CD4-positive, CD25-positive, alpha-beta regulatory T cell (primary cell): Measurements from ENCODE around the gene SPDYE4. TPM values are rescaled to one million over a fixed set of nuclear protein-coding genes. Genes with fewer than 3 reads are reported as not detected.

ENCODE experiments used
- ATAC-seq, 2 donors: fragments of 150-1000 bp; cut with Tn5 transposase; one replicate each; pipeline ENCODE4 v1.10.0; 2021; ENCODE audit warnings: low read depth in 2 of 2, moderate number of reproducible peaks in 2 of 2, moderate library complexity in 1 of 2
- DNase-seq, 3 donors: peaks; one replicate each; pipeline versions ENCODE4 v3.0.0 to v3.0.0-alpha.2; 2012 to 2022; ENCODE audit warnings: mixed read lengths in 1 of 3
- H3K27ac ChIP-seq: one replicate; pipeline ENCODE4 v1.7.0; 2013; ENCODE audit warnings: mild to moderate bottlenecking, low read length; ENCODE audit not compliant: insufficient read depth, poor library complexity, severe bottlenecking
- H3K27me3 ChIP-seq: one replicate; pipeline ENCODE4 v1.7.0; 2013; ENCODE audit warnings: low read length; ENCODE audit not compliant: control insufficient read depth, insufficient read depth
- H3K36me3 ChIP-seq: one replicate; pipeline ENCODE4 v1.7.0; 2013; ENCODE audit warnings: mild to moderate bottlenecking, low read length, moderate library complexity; ENCODE audit not compliant: control insufficient read depth, insufficient read depth
- H3K4me1 ChIP-seq: 2 replicates; pipeline ENCODE4 v1.7.0; 2013; ENCODE audit warnings: mild to moderate bottlenecking, low read length; ENCODE audit not compliant: insufficient read depth, control insufficient read depth, poor library complexity, severe bottlenecking
- H3K4me3 ChIP-seq: one replicate; pipeline ENCODE4 v1.7.0; 2013; ENCODE audit warnings: low read depth, mild to moderate bottlenecking, low read length, moderate library complexity
- H3K9me3 ChIP-seq, 2 experiments: 1 replicate in 1 of 2; 2 replicates in 1 of 2; pipeline ENCODE4 v1.7.0; 2013; ENCODE audit warnings: low read length in 2 of 2, mild to moderate bottlenecking in 1 of 2, moderate library complexity in 1 of 2; ENCODE audit not compliant: control insufficient read depth in 2 of 2
- H3K27ac Mint-ChIP-seq, 3 donors: one replicate each; pipeline ENCODE4 v1.8.0; 2020 to 2022; ENCODE audit warnings: mild to moderate bottlenecking in 3 of 3, mixed read lengths in 3 of 3, moderate library complexity in 2 of 3
- H3K27me3 Mint-ChIP-seq: one replicate; pipeline ENCODE4 v1.8.0; 2022; ENCODE audit warnings: mild to moderate bottlenecking, mixed read lengths
- H3K36me3 Mint-ChIP-seq: one replicate; pipeline ENCODE4 v1.8.0; 2020; ENCODE audit warnings: mixed read lengths
- H3K4me1 Mint-ChIP-seq, 4 donors: one replicate each; pipeline ENCODE4 v1.8.0; 2020 to 2022; ENCODE audit warnings: mixed read lengths in 4 of 4, mild to moderate bottlenecking in 1 of 4
- H3K4me3 Mint-ChIP-seq, 4 donors: one replicate each; pipeline ENCODE4 v1.8.0; 2020 to 2022; ENCODE audit warnings: mild to moderate bottlenecking in 4 of 4, mixed read lengths in 4 of 4, moderate library complexity in 3 of 4
- H3K9me3 Mint-ChIP-seq, 7 donors: one replicate each; pipeline ENCODE4 v1.8.0; 2020 to 2022; ENCODE audit warnings: mixed read lengths in 7 of 7, mild to moderate bottlenecking in 3 of 7, moderate library complexity in 2 of 7
- polyA plus RNA-seq, 4 donors: library from polyadenylated mRNA; unstranded; fragments of 300-500 nt; fragmentation: Illumina TruSeq; gene quantifications; one replicate each; pipeline ENCODE4 v1.2.3, GENCODE V29; 2021
- total RNA-seq: library from RNA; stranded (reverse); gene quantifications from one replicate; pipeline ENCODE4 v1.2.3, GENCODE V29; 2022

Gene SPDYE4
- total and polyA plus RNA-seq, 5 donors from 2014 or later, result not detected

- Histone ChIP-seq H3K27me3 (no peaks in the 10 kb centered on the region), H3K36me3 (no peaks in the 10 kb centered on the region), H3K27ac (no peak overlapping the region), H3K9me3 (no peaks in the 10 kb centered on the region), H3K4me1 (peaks cover 19% of the 10 kb centered on the region), H3K4me3 (no peak overlapping the region)
- Mint-ChIP-seq H3K36me3 (no peaks in the 10 kb centered on the region), H3K27ac (peak overlapping the region in 1 of 3 donors; percentile 51), H3K4me1 (peaks cover 0 to 31% (median 11%) of the 10 kb centered on the region in 4 donors), H3K4me3 (peak overlapping the region in 2 of 4 donors; percentile 59 to 66), H3K9me3 (peaks cover 0 to 1% (median 0%) of the 10 kb centered on the region in 7 donors), H3K27me3 (no peaks in the 10 kb centered on the region)
- ATAC-seq (no peak), DNase-seq (no peak)
These were observed 15.5 kb downstream of the SPDYE4 start for GRCh38 chr17:8742819-8743218.

GRCh38 chr17:8742274-8742673 lies 16.1 kb downstream of the SPDYE4 start:
- Histone ChIP-seq H3K9me3 (no peaks in the 10 kb centered on the region), H3K4me1 (peaks cover 19% of the 10 kb centered on the region), H3K4me3 (no peak overlapping the region), H3K27ac (no peak overlapping the region), H3K36me3 (no peaks in the 10 kb centered on the region), H3K27me3 (no peaks in the 10 kb centered on the region)
- no peak overlapping the region for H3K27ac Mint-ChIP-seq
- ATAC-seq (no peak), DNase-seq (no peak)
- no peaks in the 10 kb centered on the region for H3K36me3 Mint-ChIP-seq
- H3K9me3 Mint-ChIP-seq, result peaks cover 0 to 1% (median 0%) of the 10 kb centered on the region in 7 donors
- H3K4me1 Mint-ChIP-seq, result peaks cover 0 to 31% (median 11%) of the 10 kb centered on the region in 4 donors
- peak overlapping the region in 1 of 4 donors; percentile 38 for H3K4me3 Mint-ChIP-seq
- H3K27me3 Mint-ChIP-seq, result no peaks in the 10 kb centered on the region

- H3K4me1 Mint-ChIP-seq, result peaks cover 0 to 27% (median 11%) of the 10 kb centered on the region in 4 donors
- no peaks in the 10 kb centered on the region for H3K36me3 Mint-ChIP-seq
- H3K27me3 ChIP-seq, result no peaks in the 10 kb centered on the region
- H3K27ac Mint-ChIP-seq, result no peak overlapping the region
- DNase-seq (no peak), ATAC-seq (no peak)
- H3K4me1 ChIP-seq, result peaks cover 19% of the 10 kb centered on the region
- no peaks in the 10 kb centered on the region for H3K36me3 ChIP-seq
- no peak overlapping the region for H3K27ac ChIP-seq
- no peak overlapping the region for H3K4me3 ChIP-seq
- H3K9me3 Mint-ChIP-seq, result peaks cover 0 to 1% (median 0%) of the 10 kb centered on the region in 7 donors
- H3K9me3 ChIP-seq, result no peaks in the 10 kb centered on the region
- H3K27me3 Mint-ChIP-seq, result no peaks in the 10 kb centered on the region
- H3K4me3 Mint-ChIP-seq, result no peak overlapping the region
These were observed 16.6 kb downstream of the SPDYE4 start for GRCh38 chr17:8741771-8742170.

GRCh38 chr17:8741366-8741765 lies 17.0 kb downstream of the SPDYE4 start:
- Mint-ChIP-seq H3K27ac (no peak overlapping the region), H3K9me3 (peaks cover 0 to 1% (median 0%) of the 10 kb centered on the region in 7 donors), H3K4me1 (peaks cover 0 to 25% (median 11%) of the 10 kb centered on the region in 4 donors), H3K27me3 (no peaks in the 10 kb centered on the region), H3K4me3 (no peak overlapping the region), H3K36me3 (no peaks in the 10 kb centered on the region)
- Histone ChIP-seq H3K27ac (no peak overlapping the region), H3K4me3 (no peak overlapping the region), H3K27me3 (no peaks in the 10 kb centered on the region), H3K4me1 (peaks cover 17% of the 10 kb centered on the region), H3K36me3 (no peaks in the 10 kb centered on the region), H3K9me3 (no peaks in the 10 kb centered on the region)
- ATAC-seq, result no peak
- DNase-seq, result no peak

GRCh38 chr17:8740486-8740885 lies 17.9 kb downstream of the SPDYE4 start:
- Mint-ChIP-seq H3K4me3 (peak overlapping the region; percentile 80 to 85 (median 82)), H3K36me3 (no peaks in the 10 kb centered on the region), H3K9me3 (peaks cover 0 to 1% (median 0%) of the 10 kb centered on the region in 7 donors), H3K27ac (peak overlapping the region; percentile 62 to 96 (median 90)), H3K27me3 (no peaks in the 10 kb centered on the region), H3K4me1 (peaks cover 0 to 21% (median 11%) of the 10 kb centered on the region in 4 donors)
- DNase-seq, result peak; percentile 12 to 44 (median 41)
- Histone ChIP-seq H3K4me1 (peaks cover 13% of the 10 kb centered on the region), H3K27ac (no peak overlapping the region), H3K36me3 (no peaks in the 10 kb centered on the region), H3K27me3 (no peaks in the 10 kb centered on the region), H3K4me3 (peak overlapping the region; percentile 59), H3K9me3 (no peaks in the 10 kb centered on the region)
- peak; percentile 56 to 65 for ATAC-seq

- peaks cover 0 to 20% (median 8%) of the 10 kb centered on the region in 4 donors for H3K4me1 Mint-ChIP-seq
- Histone ChIP-seq H3K9me3 (no peaks in the 10 kb centered on the region), H3K36me3 (no peaks in the 10 kb centered on the region), H3K4me1 (peaks cover 13% of the 10 kb centered on the region), H3K4me3 (no peak overlapping the region), H3K27me3 (no peaks in the 10 kb centered on the region), H3K27ac (no peak overlapping the region)
- peak overlapping the region; percentile 21 to 92 (median 47) for H3K4me3 Mint-ChIP-seq
- H3K27me3 Mint-ChIP-seq, result peaks cover 4% of the 10 kb centered on the region
- peaks cover 0 to 1% (median 0%) of the 10 kb centered on the region in 7 donors for H3K9me3 Mint-ChIP-seq
- no peaks in the 10 kb centered on the region for H3K36me3 Mint-ChIP-seq
- DNase-seq, result no peak
- H3K27ac Mint-ChIP-seq, result peak overlapping the region in 1 of 3 donors; percentile 75
- ATAC-seq, result no peak
These were observed 19.2 kb downstream of the SPDYE4 start for GRCh38 chr17:8739097-8739496.

- ATAC-seq, result no peak
- H3K4me1 ChIP-seq, result peaks cover 13% of the 10 kb centered on the region
- H3K27ac Mint-ChIP-seq, result no peak overlapping the region
- DNase-seq, result no peak
- no peak overlapping the region for H3K27ac ChIP-seq
- H3K27me3 ChIP-seq, result no peaks in the 10 kb centered on the region
- no peak overlapping the region for H3K4me3 Mint-ChIP-seq
- no peaks in the 10 kb centered on the region for H3K36me3 Mint-ChIP-seq
- H3K4me1 Mint-ChIP-seq, result peaks cover 0 to 20% (median 8%) of the 10 kb centered on the region in 4 donors
- peaks cover 9% of the 10 kb centered on the region for H3K27me3 Mint-ChIP-seq
- no peaks in the 10 kb centered on the region for H3K36me3 ChIP-seq
- no peaks in the 10 kb centered on the region for H3K9me3 ChIP-seq
- H3K9me3 Mint-ChIP-seq, result no peaks in the 10 kb centered on the region
- H3K4me3 ChIP-seq, result no peak overlapping the region
These were observed 21.6 kb downstream of the SPDYE4 start for GRCh38 chr17:8736796-8737195.

- peaks cover 9% of the 10 kb centered on the region for H3K27me3 Mint-ChIP-seq
- H3K27ac Mint-ChIP-seq, result no peak overlapping the region
These were observed 22.0 kb downstream of the SPDYE4 start for GRCh38 chr17:8736362-8736761.

More at GRCh38 chr17:8736362-8736761, 22.0 kb downstream of the SPDYE4 start:
- Mint-ChIP-seq H3K9me3 (no peaks in the 10 kb centered on the region), H3K4me3 (no peak overlapping the region), H3K36me3 (no peaks in the 10 kb centered on the region), H3K4me1 (peaks cover 0 to 20% (median 8%) of the 10 kb centered on the region in 4 donors)
- Histone ChIP-seq H3K4me3 (no peak overlapping the region), H3K27ac (no peak overlapping the region), H3K9me3 (no peaks in the 10 kb centered on the region), H3K36me3 (no peaks in the 10 kb centered on the region), H3K27me3 (no peaks in the 10 kb centered on the region), H3K4me1 (peaks cover 13% of the 10 kb centered on the region)
- DNase-seq, result no peak
- no peak for ATAC-seq
